IMR-90 (cell line): ENCODE data around the gene KLF13. TPM values are rescaled to one million over a fixed set of nuclear protein-coding genes. Genes with fewer than 3 reads are reported as not detected.

Experiments used
- ATAC-seq: fragments of 200-7000 bp; cut with Tn5 transposase; 2 replicates; pipeline ENCODE4 v1.9.1; 2020; ENCODE audit warnings: low read depth, mild to moderate bottlenecking, moderate library complexity
- BruUV-seq: library from RNA; stranded (reverse); fragments of 400-500 nt; replicated peaks from 2 replicates; lab custom pipeline; 2021; lab: Mats Ljungman, UMichigan
- CTCF ChIA-PET: fragments of 300-600 bp; formaldehyde crosslinking; extraction: SDS; loops from one replicate; lab custom pipeline; 2021; ENCODE audit warnings: antibody characterized with exemption; lab: Yijun Ruan, JAX
- POLR2A ChIA-PET: fragments of 300-600 bp; sonication (Branson Sonifier 250); formaldehyde crosslinking; loops from one replicate; lab custom pipeline; 2022; ENCODE audit warnings: antibody characterized with exemption; ENCODE audit not compliant: unreplicated experiment; lab: Charles Lee
- DNase-seq: peaks from one replicate; pipeline ENCODE4 v3.0.0; 2013
- H2AFZ ChIP-seq: replicated peaks from 2 replicates; pipeline ENCODE3; 2013; ENCODE audit warnings: low read length, mild to moderate bottlenecking; ENCODE audit not compliant: poor library complexity
- H2AK5ac ChIP-seq: 2 replicates; pipeline ENCODE4 v1.6.1; 2013; ENCODE audit warnings: low read depth, low read length, inconsistent platforms
- H2AK9ac ChIP-seq: replicated peaks from 2 replicates; pipeline ENCODE3; 2013; ENCODE audit warnings: mild to moderate bottlenecking, low read depth, low read length, moderate library complexity; ENCODE audit not compliant: poor library complexity
- H2BK120ac ChIP-seq: 2 replicates; pipeline ENCODE4 v1.6.1; 2013; ENCODE audit warnings: low read depth, low read length, inconsistent platforms
- H2BK15ac ChIP-seq: 3 replicates; pipeline ENCODE4 v1.6.1; 2013; ENCODE audit warnings: low read depth, low read length, inconsistent platforms
- H2BK20ac ChIP-seq: 2 replicates; pipeline ENCODE4 v1.6.1; 2013; ENCODE audit warnings: low read depth, mild to moderate bottlenecking, inconsistent platforms, low read length, moderate library complexity
- H2BK5ac ChIP-seq: 2 replicates; pipeline ENCODE4 v1.6.1; 2013; ENCODE audit warnings: mild to moderate bottlenecking, low read depth, low read length, inconsistent platforms; ENCODE audit not compliant: poor library complexity, severe bottlenecking
- H3K14ac ChIP-seq: replicated peaks from 2 replicates; pipeline ENCODE4 v1.6.1; 2013; ENCODE audit warnings: low read depth, low read length, inconsistent platforms
- H3K18ac ChIP-seq: 2 replicates; pipeline ENCODE4 v1.6.1; 2013; ENCODE audit warnings: low read depth, low read length, control low read depth
- H3K23ac ChIP-seq: 2 replicates; pipeline ENCODE4 v1.6.1; 2013; ENCODE audit warnings: low read depth, low read length, inconsistent platforms
- H3K27ac ChIP-seq: 2 replicates; pipeline ENCODE4 v1.5.1; 2013; ENCODE audit warnings: mild to moderate bottlenecking, control low read depth, low read length; ENCODE audit not compliant: insufficient read depth
- H3K27me3 ChIP-seq: 2 replicates; pipeline ENCODE4 v1.6.1; 2013; ENCODE audit warnings: low read length; ENCODE audit not compliant: control insufficient read depth, insufficient read depth
- H3K36me3 ChIP-seq: 2 replicates; pipeline ENCODE4 v1.6.1; 2013; ENCODE audit warnings: low read length, mixed read lengths; ENCODE audit not compliant: control insufficient read depth, insufficient read depth
- H3K4ac ChIP-seq: 2 replicates; pipeline ENCODE4 v1.6.1; 2013; ENCODE audit warnings: low read depth, low read length, inconsistent platforms
- H3K4me1 ChIP-seq: 2 replicates; pipeline ENCODE4 v1.6.1; 2013; ENCODE audit warnings: low read length, mixed read lengths; ENCODE audit not compliant: control insufficient read depth, insufficient read depth
- H3K4me2 ChIP-seq: 2 replicates; pipeline ENCODE4 v1.6.1; 2013; ENCODE audit warnings: low read depth, mild to moderate bottlenecking, control low read depth, low read length, moderate library complexity
- H3K4me3 ChIP-seq: 2 replicates; pipeline ENCODE4 v1.5.1; 2013; ENCODE audit warnings: low read depth, mild to moderate bottlenecking, control low read depth, low read length, moderate library complexity; ENCODE audit not compliant: insufficient read depth
- H3K56ac ChIP-seq: 2 replicates; pipeline ENCODE4 v1.6.1; 2013; ENCODE audit warnings: low read length, inconsistent platforms; ENCODE audit not compliant: insufficient read depth; ENCODE audit errors: extremely low read depth
- H3K79me1 ChIP-seq, 2 experiments: 2 replicates each; pipeline ENCODE4 v1.6.1; 2013; ENCODE audit warnings: low read length in 2 of 2, inconsistent platforms in 1 of 2, low read depth in 1 of 2
- H3K9ac ChIP-seq: 2 replicates; pipeline ENCODE4 v1.6.1; 2013; ENCODE audit warnings: low read depth, low read length, control low read depth
- H3K9me1 ChIP-seq: 2 replicates; pipeline ENCODE4 v1.6.1; 2013; ENCODE audit warnings: low read length, inconsistent platforms; ENCODE audit not compliant: insufficient read depth
- H3K9me3 ChIP-seq: 2 replicates; pipeline ENCODE4 v1.6.1; 2013; ENCODE audit warnings: low read length; ENCODE audit not compliant: control insufficient read depth, insufficient read depth
- H4K20me1 ChIP-seq: 2 replicates; pipeline ENCODE4 v1.6.1; 2013; ENCODE audit warnings: low read length, inconsistent platforms; ENCODE audit not compliant: insufficient read depth
- H4K5ac ChIP-seq: 2 replicates; pipeline ENCODE4 v1.6.1; 2013; ENCODE audit warnings: mild to moderate bottlenecking, low read depth, low read length, control low read depth
- H4K8ac ChIP-seq, 2 experiments: 2 replicates each; pipeline ENCODE4 v1.6.1; 2013; ENCODE audit warnings: low read depth in 2 of 2, low read length in 2 of 2, control low read depth in 1 of 2, inconsistent platforms in 1 of 2
- H4K91ac ChIP-seq: 2 replicates; pipeline ENCODE4 v1.6.1; 2013; ENCODE audit warnings: low read depth, low read length, inconsistent platforms; ENCODE audit not compliant: insufficient read depth
- BHLHE40 ChIP-seq: fragments of 150-350 bp; IDR thresholded peaks from 2 replicates; pipeline ENCODE4 v1.6.1; 2016; ENCODE audit warnings: mild to moderate bottlenecking, low read depth, low read length
- CEBPB ChIP-seq: IDR thresholded peaks from 2 replicates; pipeline ENCODE4 v1.6.1; 2012; ENCODE audit warnings: low read depth, low read length, improper control_type of control experiment
- CHD1 ChIP-seq: IDR thresholded peaks from 2 replicates; pipeline ENCODE4 v1.6.1; 2012; ENCODE audit warnings: low read depth, low read length, improper control_type of control experiment
- CTCF ChIP-seq: conservative IDR thresholded peaks from 2 replicates; pipeline ENCODE4 v1.5.1; 2012; ENCODE audit warnings: mild to moderate bottlenecking, low read depth, low read length, improper control_type of control experiment
- FOS ChIP-seq: fragments of 150-350 bp; IDR thresholded peaks from 2 replicates; pipeline ENCODE4 v1.6.1; 2016; ENCODE audit warnings: low read depth, low read length
- MAFK ChIP-seq: IDR thresholded peaks from 2 replicates; pipeline ENCODE4 v1.6.1; 2012; ENCODE audit warnings: low read depth, low read length, improper control_type of control experiment
- MAZ ChIP-seq: IDR thresholded peaks from 2 replicates; pipeline ENCODE4 v1.6.1; 2012; ENCODE audit warnings: low read depth, mild to moderate bottlenecking, low read length, improper control_type of control experiment, moderate library complexity, borderline replicate concordance
- MXI1 ChIP-seq: IDR thresholded peaks from 2 replicates; pipeline ENCODE4 v1.6.1; 2012; ENCODE audit warnings: low read depth, mild to moderate bottlenecking, low read length, moderate library complexity, borderline replicate concordance
- NFE2L2 ChIP-seq: fragments of 150-350 bp; IDR thresholded peaks from 2 replicates; pipeline ENCODE4 v1.6.1; 2016; ENCODE audit warnings: low read depth, mild to moderate bottlenecking, low read length
- POLR2A ChIP-seq: IDR thresholded peaks from 2 replicates; pipeline ENCODE4 v1.6.1; 2012; ENCODE audit warnings: mild to moderate bottlenecking, low read depth, low read length
- RAD21 ChIP-seq: IDR thresholded peaks from 2 replicates; pipeline ENCODE4 v1.6.1; 2012; ENCODE audit warnings: low read length, improper control_type of control experiment
- RFX5 ChIP-seq: IDR thresholded peaks from 2 replicates; pipeline ENCODE4 v1.8.0; 2012; ENCODE audit warnings: low read depth, mild to moderate bottlenecking, low read length, moderate library complexity
- SMC3 ChIP-seq: fragments of 150-350 bp; IDR thresholded peaks from 2 replicates; pipeline ENCODE4 v1.6.1; 2016; ENCODE audit warnings: low read depth, mild to moderate bottlenecking, antibody characterized with exemption, low read length, moderate library complexity
- USF2 ChIP-seq: fragments of 150-350 bp; IDR thresholded peaks from 2 replicates; pipeline ENCODE4 v1.6.1; 2017; ENCODE audit warnings: mild to moderate bottlenecking, antibody characterized with exemption, low read length, low read depth
- WGBS, 2 experiments: methylation state at CpG; one replicate each; pipeline versions ENCODE4 v1.1.5 to v1.1.7; 2013; ENCODE audit warnings: missing lambda C conversion rate in 2 of 2; ENCODE audit not compliant: insufficient read length in 1 of 2; ENCODE audit errors: extremely low coverage in 2 of 2; 5-methylcytosine and 5-hydroxymethylcytosine counted together
- dilution Hi-C: fragments of 300-500 bp; cut with HindIII; formaldehyde crosslinking; loops from one replicate; pipeline ENCODE4 v1.14.3; 2018; ENCODE audit warnings: low sequenced_read_pairs; ENCODE audit not compliant: unreplicated experiment
- in situ Hi-C: fragments of 300-500 bp; cut with MboI; formaldehyde crosslinking; loops from 3 replicates; pipeline ENCODE4 v1.14.3; 2019; ENCODE audit warnings: low sequenced_read_pairs, inconsistent platforms, mixed read lengths
- intact Hi-C: fragments of 100-400 bp; cut with micrococcal nuclease; formaldehyde crosslinking; loops from 2 replicates; pipeline ENCODE4 v1.10.0; 2022
- polyA plus RNA-seq, 3 experiments: library from polyadenylated mRNA; depleted of rRNA; stranded (reverse); fragments of >200 nt; gene quantifications; 2 replicates each; pipeline ENCODE4 v1.2.3, GENCODE V29; 2012; ENCODE audit warnings: low replicate concordance in 1 of 3
- total RNA-seq: library from RNA; depleted of rRNA; stranded (reverse); fragments of >200 nt; gene quantifications from 2 replicates; pipeline ENCODE4 v1.2.3, GENCODE V29; 2012

The KLF13 gene
- total and polyA plus RNA-seq, 2 of the 4 experiments (the other 2 are of a cell fraction), result 9.5 to 10.6 TPM

- H2BK5ac ChIP-seq, result no peak overlapping the region
- H3K27ac ChIP-seq, result no peak overlapping the region
- no peak overlapping the region for H3K14ac ChIP-seq
- H4K5ac ChIP-seq, result no peak overlapping the region
- no peak overlapping the region for H2BK20ac ChIP-seq
- no peak overlapping the region for H4K8ac ChIP-seq
- no peak overlapping the region for H2AK5ac ChIP-seq
- H2BK120ac ChIP-seq, result no peak overlapping the region
- H3K4me1 ChIP-seq, result no peaks in the 10 kb centered on the region
- peaks cover 18% of the 10 kb centered on the region; the same call in 1 of the 2 replicates for H4K20me1 ChIP-seq
- H3K4ac ChIP-seq, result no peak overlapping the region
- no peak for DNase-seq
- no peak overlapping the region for H2AK9ac ChIP-seq
- BruUV-seq, result no TSS peak
- peaks cover 24% of the 10 kb centered on the region for H3K36me3 ChIP-seq
- CTCF ChIA-PET, result no interaction called here
- no peak overlapping the region for H3K9ac ChIP-seq
- in situ Hi-C loops (no loop called here), dilution Hi-C loops (no loop called here), intact Hi-C loops (no loop called here)
- H3K27me3 ChIP-seq, result no peaks in the 10 kb centered on the region
- WGBS, 2 experiments, result 90% methylated on average over 3 of the region's 14 CpGs; no CpG with 5 or more reads in 1 of the 2 experiments
- no peak overlapping the region for H2BK15ac ChIP-seq
- H3K4me2 ChIP-seq, result no peak overlapping the region
- no peak for TF ChIP-seq SMC3
- TF ChIP-seq CTCF, result no peak
- TF ChIP-seq POLR2A, result no peak
- TF ChIP-seq CHD1, result no peak
- TF ChIP-seq CEBPB, result no peak
- TF ChIP-seq MAZ, result no peak
- no peak for TF ChIP-seq FOS
- TF ChIP-seq MXI1, result no peak
- TF ChIP-seq NFE2L2, result no peak
- no peak for TF ChIP-seq BHLHE40
- no peak for TF ChIP-seq RAD21
- TF ChIP-seq USF2, result no peak
- no peak for TF ChIP-seq RFX5
- TF ChIP-seq MAFK, result no peak
- H3K79me1 ChIP-seq, result peaks cover 18 to 44% of the 10 kb centered on the region in 2 experiments
- ATAC-seq, result no peak
- peaks cover 10% of the 10 kb centered on the region for H3K9me1 ChIP-seq
- H3K4me3 ChIP-seq, result no peak overlapping the region
- H3K18ac ChIP-seq, result no peak overlapping the region
- no peak overlapping the region for H4K91ac ChIP-seq
- H3K23ac ChIP-seq, result no peak overlapping the region
- POLR2A ChIA-PET, result no interaction called here
- H3K56ac ChIP-seq, result no peak overlapping the region
- no peak overlapping the region for H2AFZ ChIP-seq
- peaks cover 3% of the 10 kb centered on the region for H3K9me3 ChIP-seq
These were observed 51.8 kb downstream of the KLF13 start for GRCh38 chr15:31378363-31378903.
